Fibroblast of pulmonary artery (primary cell): ENCODE data around the gene ARHGAP6.

Experiments
- DNase-seq: peaks from one replicate; pipeline ENCODE4 v3.0.0-alpha.2; 2010; ENCODE audit warnings: low read depth
- H3K4me3 ChIP-seq: replicated peaks from 2 replicates; pipeline ENCODE4 v1.5.1; 2011; ENCODE audit warnings: low read depth, mild to moderate bottlenecking, control low read depth, low read length, moderate library complexity
- CTCF ChIP-seq: IDR thresholded peaks from 2 replicates; pipeline ENCODE4 v1.5.1; 2011; ENCODE audit warnings: mild to moderate bottlenecking, control low read depth, low read length, inconsistent platforms; ENCODE audit errors: missing control alignments

ARHGAP6 gene

DNA sequence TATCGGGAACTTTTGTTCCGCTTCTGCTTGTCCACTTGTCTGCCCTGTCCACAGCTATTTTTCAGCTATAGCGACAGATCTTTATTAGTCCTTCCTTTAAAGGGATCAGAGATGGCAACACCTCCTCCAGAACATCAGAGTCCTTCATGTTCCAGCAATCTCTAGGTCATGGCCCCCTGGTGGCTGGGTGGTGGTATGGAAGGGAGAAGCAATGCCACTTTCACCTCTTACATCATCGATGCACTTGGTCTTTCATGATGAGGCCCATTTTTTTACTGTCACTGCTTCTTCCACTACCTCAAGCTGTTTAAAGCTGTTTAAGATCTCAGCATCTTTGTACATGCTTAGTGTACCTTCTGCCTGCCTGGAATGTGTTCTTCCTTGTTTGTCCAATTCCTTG is 106.7 kb downstream of the ARHGAP6 start:
- no peak for DNase-seq
- TF ChIP-seq CTCF = peak; percentile 26
- H3K4me3 ChIP-seq = no peak overlapping the region

DNA sequence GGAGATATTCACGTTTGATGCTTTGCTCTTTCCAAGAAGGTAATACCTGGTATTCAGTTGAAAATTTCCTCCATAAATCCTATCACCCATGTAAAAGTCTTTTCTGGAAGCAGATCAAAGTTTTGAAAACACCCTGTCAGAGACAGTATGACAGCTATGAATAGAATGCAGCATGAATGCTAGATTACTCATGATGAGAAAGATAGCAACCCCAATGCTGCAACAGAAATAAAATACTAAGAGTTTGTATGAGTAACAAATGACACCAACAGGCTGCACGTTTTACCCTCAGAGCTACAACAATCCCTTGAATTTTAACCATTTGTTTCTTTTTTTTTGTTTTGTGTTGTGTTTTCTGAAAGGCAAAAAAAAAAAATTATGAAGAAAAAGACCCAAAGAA is 108.6 kb downstream of the ARHGAP6 start:
- DNase-seq = peak; percentile 49
- H3K4me3 ChIP-seq = no peak overlapping the region
- TF ChIP-seq CTCF = no peak

GRCh38 chrX:11555759-11556158 is 110.0 kb downstream of the ARHGAP6 start:
- no peak overlapping the region for H3K4me3 ChIP-seq
- TF ChIP-seq CTCF = no peak
- DNase-seq = peak; percentile 23

DNA sequence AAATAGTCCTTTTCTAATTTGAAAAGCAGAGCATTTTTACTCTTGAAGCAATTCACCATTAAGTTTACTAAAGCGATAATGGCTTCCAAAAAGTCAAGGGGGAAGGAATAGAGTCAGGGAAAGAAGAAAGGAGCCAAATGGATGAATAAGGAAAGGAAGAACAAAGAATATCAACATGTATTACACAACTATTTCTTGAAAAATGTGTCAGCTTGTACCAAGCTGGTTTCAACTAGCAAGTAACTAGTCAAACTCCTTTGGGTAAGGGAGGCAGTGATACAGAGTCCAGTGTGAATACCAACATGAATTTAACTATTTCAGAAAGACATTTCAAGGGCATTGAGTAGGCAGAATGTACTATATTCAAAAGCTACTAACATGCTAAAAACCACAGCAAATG is 112.1 kb downstream of the ARHGAP6 start:
- no peak for DNase-seq
- no peak overlapping the region for H3K4me3 ChIP-seq
- TF ChIP-seq CTCF = no peak

GRCh38 chrX:11551151-11551550 is 114.6 kb downstream of the ARHGAP6 start:
- no peak for TF ChIP-seq CTCF
- DNase-seq = no peak
- H3K4me3 ChIP-seq = no peak overlapping the region

DNA sequence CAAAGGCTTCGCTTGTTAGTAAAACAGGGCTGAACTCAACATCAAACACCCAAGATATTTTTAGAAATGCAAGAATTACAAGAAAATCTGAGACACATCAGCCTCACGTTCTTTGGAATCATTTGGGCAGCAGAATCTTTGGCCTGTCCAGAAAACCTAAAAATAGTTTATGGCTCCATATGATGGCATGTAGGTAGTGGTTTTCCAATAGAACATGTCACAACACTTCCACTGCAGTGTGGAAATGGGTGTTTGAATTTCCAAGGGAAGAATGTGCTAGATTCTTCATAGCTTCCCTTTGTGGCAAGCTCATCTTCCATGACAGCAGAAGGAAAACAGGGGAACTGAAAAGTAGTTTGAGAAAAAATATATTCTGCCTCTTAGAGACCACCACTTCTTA is 118.8 kb downstream of the ARHGAP6 start:
- no peak overlapping the region for H3K4me3 ChIP-seq
- no peak for TF ChIP-seq CTCF
- no peak for DNase-seq

GRCh38 chrX:11543249-11543648 is 122.5 kb downstream of the ARHGAP6 start:
- TF ChIP-seq CTCF = no peak
- no peak for DNase-seq
- H3K4me3 ChIP-seq = no peak overlapping the region
